Stomach (tissue), 4 donors: ENCODE data around the gene UBXN4.

Source experiments
- CTCF ChIP-seq, 7 experiments: fragments of 450-650 bp in 4 of 7; fragments of 200-600 bp in 3 of 7; sonication (generic) in 3 of 7; IDR thresholded peaks; one replicate each; pipeline ENCODE4 v1.5.1; 2016 to 2019; ENCODE audit warnings: antibody characterized with exemption in 7 of 7, control low read depth in 2 of 7, mild to moderate bottlenecking in 1 of 7
- EP300 ChIP-seq: sonication (generic); formaldehyde crosslinking; IDR thresholded peaks from one replicate; pipeline ENCODE4 v1.6.1; 2017; ENCODE audit warnings: antibody characterized with exemption
- POLR2A ChIP-seq, 4 donors: fragments of 450-650 bp; IDR thresholded peaks; one replicate each; pipeline ENCODE4 v1.6.1; 2016; ENCODE audit warnings: antibody characterized with exemption in 4 of 4, control low read depth in 2 of 4, mild to moderate bottlenecking in 1 of 4, moderate library complexity in 1 of 4
- POLR2AphosphoS5 ChIP-seq, 3 donors: sonication (generic); formaldehyde crosslinking; IDR thresholded peaks; one replicate each; pipeline ENCODE4 v1.6.1; 2016; ENCODE audit warnings: antibody characterized with exemption in 3 of 3

GRCh38 chr2:135708159-135708558 is 33.5 kb upstream of the UBXN4 start:
- TF ChIP-seq CTCF (IDR thresholded peaks at IDR 0.05) (no peak), POLR2AphosphoS5 (IDR thresholded peaks at IDR 0.05) (no peak), POLR2A (IDR thresholded peaks at IDR 0.05) (no peak), EP300 (no peak)
